Effector CD8-positive, alpha-beta T cell (primary cell): Measurements from ENCODE around the gene MIEF1.
A peak's percentile ranks its signal among the peaks of the same experiment; 100 is the strongest.
"Not testable (repeated sequence)": the region's sequence is repeated elsewhere in the genome, so short reads cannot be mapped to it uniquely, and the experiment has no call there.

Source experiments
- DNase-seq: peaks from one replicate; lab custom pipeline; 2025; lab: John Stamatoyannopoulos, UW

MIEF1 gene

GRCh38 chr22:39489094-39490068, 12.7 kb upstream of the MIEF1 start:
- no peak for DNase-seq

- DNase-seq = peak; percentile 58
Measured at GRCh38 chr22:39490135-39490798, 11.8 kb upstream of the MIEF1 start.

DNA sequence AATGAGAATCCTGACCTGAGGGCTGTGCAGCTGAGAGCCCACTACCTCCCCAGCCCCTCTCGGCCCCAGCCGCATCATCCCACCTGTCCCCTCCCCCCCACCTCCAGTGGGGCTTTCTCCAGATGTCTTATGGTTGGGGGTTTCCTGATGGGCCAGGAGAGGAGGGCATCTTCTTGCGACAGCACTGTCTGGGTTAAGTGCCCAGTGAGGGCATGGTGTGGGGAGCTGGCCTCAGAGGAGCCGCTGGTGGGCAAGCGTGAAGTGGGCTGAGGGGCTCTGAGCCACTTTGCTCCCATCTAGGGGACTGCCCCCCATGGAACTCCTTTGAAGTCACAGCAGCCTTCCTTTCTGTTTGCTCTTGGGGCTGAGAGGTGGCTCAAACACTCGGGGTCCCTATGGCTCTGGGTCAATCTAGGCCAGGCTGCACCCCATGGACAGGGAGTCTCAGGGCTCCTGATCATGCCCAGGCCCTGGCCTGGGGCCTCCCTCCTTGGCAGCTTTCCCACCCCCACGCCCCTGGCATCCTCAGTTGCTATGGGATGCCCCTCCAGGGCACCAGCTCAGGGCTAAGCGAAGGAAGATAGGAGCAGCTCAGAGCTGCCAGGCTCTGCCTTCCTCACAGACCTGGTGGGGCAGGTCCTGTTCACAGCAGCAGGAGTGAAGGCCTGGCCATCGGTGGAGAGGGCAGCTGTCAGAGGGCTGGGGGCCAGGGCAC, 11.0 kb upstream of the MIEF1 start:
- DNase-seq = no peak

DNA sequence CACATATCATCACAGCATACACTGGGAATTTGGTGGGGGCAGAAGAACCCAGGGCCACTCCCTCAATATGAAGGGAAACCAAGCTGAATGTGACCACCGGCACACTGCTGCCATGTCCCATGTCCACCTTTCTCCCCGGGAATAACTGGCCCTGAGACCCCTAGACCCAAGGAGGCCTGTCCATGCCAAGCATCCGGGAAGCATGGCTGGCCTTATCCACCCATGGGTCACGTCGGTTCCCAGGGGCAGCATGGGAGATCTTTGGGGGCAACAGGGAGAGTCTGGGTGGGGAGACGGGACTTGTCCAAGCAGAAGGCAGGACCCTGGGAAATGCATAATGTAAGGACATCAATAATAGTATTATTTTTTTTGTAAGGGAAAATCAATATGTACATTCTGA, 10.4 kb upstream of the MIEF1 start:
- DNase-seq = no peak

DNA sequence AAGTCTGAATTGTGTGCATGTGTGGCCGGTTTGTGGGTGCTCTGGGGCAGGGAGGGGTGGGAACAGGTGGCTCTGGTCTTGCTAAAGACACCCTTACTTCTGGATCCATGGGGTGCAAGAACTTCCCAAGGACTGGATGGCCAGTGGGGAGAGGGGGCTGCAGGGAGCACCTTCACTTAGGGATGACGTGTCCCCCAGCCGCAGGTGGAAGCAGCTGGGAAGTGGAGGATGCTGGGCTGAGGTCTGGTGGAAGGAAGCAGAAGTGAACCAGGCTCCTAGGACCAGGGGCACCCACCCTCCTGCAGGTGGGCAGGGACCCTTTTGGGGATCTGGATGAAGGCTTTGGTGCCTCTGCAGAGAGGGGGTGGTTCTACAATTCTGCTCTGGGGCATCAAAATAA, 9.9 kb upstream of the MIEF1 start:
- no peak for DNase-seq

GRCh38 chr22:39493759-39494158, 8.3 kb upstream of the MIEF1 start:
- DNase-seq = no peak

DNA sequence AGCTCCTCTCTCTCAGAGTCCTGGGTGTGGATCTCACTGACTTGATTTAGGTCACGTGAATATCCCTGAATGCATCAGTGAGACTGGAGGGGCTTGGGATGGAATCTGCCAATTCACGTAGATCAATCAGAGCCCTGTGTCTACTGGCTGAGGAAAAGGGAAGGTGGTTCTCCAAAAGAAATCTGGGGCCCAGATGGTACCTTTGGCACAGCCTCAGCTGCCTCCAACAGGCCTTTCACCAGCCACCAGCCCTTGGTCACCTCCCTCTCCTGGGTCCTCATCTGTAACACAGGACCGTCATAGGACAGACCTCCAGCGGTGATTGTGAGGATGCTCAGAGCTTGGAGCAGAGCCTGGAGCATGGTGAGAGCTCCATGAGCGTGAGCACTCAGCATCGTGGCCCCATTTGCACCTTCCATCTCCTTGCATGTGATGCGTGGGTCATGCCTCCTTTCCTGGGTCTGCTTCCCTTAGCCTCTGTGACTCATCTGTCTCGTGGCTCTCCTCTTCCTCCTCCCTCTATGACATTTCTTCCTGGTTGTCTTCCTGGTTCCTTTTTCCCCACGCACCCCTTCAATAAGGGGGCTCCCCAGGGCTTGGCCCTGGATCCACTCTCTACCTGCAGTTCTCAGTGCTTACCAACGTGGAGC, 7.5 kb upstream of the MIEF1 start:
- no peak for DNase-seq

DNA sequence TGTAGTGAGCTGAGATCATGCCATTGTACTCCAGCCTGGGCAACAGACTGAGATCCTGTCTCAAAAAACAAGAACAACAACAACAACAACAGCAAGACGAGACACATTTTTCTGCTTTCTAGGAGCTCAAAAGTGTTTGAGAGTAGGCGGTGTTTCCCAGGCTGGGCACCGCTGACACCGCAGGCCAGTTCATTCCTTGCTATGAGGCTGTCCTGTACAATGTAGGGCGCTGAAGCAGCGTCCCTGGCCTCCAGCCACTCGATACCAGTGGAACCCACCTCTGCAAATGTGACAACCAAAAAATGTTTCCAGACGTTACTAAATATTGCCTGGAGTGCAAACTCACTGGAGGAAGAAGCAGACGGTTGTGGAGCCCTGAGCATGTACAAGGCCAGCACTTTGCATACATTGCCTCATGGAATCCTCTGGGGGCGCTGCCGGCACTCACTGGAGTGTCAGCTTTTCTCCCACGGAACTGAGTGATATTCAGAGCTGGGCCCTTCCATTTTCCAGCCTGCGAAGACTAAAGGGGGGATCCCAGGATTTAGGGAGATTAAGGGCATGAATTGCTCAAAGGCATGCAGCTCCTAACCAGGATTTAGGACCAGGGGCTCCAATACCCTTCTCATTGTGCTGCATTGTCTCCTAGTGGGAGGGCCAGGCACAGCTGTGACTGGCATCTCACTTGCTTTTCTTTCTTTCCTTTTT, 5.8 kb upstream of the MIEF1 start:
- no peak for DNase-seq

- no peak for DNase-seq
Measured at GRCh38 chr22:39497429-39497828, 4.7 kb upstream of the MIEF1 start.

GRCh38 chr22:39498368-39498767, 3.7 kb upstream of the MIEF1 start:
- no peak for DNase-seq

DNA sequence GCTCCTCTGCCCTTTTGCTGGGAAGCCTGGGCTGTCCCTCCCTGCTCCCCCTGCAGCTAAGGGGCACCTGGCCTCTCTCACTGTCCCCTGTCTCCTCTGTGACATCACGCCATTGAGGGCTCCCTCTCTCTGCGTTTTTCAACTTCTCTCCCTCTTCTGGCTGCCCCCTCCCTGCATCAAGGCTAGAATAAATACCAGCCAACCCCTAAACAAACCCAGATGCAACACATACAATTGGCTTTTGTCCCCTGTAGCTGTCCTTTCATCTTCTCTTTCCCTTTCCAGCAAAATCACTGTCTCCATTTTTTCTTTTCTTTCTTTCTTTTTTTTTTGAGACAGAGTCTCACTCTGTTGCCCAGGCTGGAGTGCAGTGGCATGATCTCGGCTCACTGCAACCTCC, 3.3 kb upstream of the MIEF1 start:
- no peak for DNase-seq

- DNase-seq = no peak
Measured at GRCh38 chr22:39500101-39500500, 2.0 kb upstream of the MIEF1 start.

- no peak for DNase-seq
Measured at GRCh38 chr22:39501644-39502108, 414 bp upstream of the MIEF1 start.

DNA sequence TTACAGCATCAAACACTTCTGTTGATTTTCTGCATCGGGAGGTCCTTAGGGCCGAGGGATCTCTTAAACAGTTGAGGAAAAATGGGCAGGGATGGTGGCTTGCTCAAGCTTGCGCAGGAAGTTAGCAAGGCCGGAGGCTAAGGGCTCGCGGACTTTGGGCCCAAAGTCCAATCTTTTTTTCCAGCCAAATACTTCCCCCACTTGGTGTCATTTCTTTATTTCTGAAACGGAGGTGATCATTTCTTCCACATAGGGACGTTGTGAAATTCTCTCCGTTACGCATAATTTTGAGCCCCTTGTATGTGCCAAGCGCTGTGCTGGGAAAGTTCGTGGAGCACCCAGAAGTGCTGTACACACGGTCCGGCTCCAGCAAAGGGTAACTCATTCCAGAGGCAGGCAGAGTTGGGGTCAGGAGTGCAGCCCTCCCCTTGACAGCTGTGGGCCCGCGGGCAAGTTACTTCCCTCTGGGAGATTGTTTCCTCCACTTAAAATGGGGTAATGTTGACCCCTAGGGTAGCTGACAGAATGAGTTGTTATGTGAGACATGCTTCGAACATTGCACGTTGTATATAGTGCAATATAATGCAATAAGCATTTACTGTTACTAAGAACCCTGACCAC, 809 bp downstream of the MIEF1 start:
- no peak for DNase-seq

DNA sequence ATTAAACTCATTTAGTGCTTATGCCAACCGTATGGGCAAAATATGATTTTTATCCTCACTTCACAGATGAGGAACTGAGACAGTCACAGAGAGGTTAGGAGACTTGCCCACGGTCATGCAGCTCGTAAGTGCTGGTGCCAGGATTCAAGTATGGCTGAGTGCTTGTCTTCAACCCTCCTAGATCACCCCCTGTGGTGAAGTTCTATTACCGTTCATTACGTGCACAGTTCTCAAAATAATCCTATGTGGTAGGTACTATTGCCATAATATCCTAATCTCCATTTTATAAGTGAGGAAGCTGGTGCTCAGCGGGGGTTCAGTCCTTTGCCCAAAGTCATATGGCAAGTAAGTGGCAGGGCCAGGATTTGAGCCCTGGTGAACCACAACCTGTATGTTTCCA, 1.5 kb downstream of the MIEF1 start:
- no peak for DNase-seq

- DNase-seq = no peak
Measured at GRCh38 chr22:39504071-39504470, 2.0 kb downstream of the MIEF1 start.

DNA sequence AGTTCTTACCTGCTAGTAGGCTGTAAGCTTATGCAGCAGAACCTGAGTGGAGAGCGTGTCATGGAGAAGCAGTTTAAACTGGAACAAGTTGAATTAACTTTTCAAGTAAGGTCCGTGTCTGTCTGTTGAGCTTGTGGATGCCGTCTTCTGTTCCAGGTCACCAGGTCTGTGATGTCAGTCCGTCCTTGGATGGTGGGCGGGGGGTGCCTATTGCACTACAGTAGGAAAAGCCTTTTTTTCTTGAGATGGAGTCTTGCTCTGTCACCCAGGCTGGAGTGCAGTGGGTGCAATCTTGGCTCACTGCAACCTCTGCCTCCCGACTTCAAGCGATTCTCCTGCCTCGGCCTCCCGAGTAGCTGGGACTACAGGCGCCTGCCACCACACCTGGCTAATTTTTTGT, 4.9 kb downstream of the MIEF1 start:
- not testable (repeated sequence) for DNase-seq

- no peak for DNase-seq
Measured at GRCh38 chr22:39508393-39508792, 6.3 kb downstream of the MIEF1 start.

DNA sequence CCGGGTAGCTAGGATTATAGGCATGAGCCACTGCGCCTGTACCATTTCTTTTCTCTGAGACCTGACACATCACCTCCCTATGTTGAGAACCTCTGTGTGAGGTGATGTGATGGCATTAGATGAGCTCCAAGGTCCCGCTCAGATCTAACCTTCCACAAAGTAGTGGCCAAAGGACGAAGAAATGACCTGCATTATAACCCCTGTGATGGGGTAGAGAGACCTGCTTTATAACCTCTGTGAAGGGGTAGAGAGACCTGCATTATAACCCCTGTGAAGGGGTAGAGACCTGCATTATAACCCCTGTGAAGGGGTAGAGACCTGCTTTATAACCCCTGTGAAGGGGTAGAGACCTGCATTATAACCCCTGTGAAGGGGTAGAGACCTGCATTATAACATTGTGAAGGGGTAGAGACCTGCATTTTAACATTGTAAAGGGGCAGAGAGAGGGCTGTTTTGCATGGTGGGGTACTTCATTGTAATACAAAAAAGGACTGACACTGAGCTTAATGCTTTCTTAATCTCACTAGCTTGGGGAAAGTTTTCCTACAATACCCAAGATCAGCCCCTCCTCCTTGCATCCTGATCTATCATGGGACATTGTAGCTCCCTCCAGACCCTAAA, 8.5 kb downstream of the MIEF1 start:
- DNase-seq = no peak

- no peak for DNase-seq
Measured at GRCh38 chr22:39511226-39511625, 9.1 kb downstream of the MIEF1 start.
